Left lung (tissue), 10 donors: Measurements from ENCODE around the gene DIAPH2. TPM values are rescaled to one million over a fixed set of nuclear protein-coding genes. Genes with fewer than 3 reads are reported as not detected.

ENCODE experiments used
- ATAC-seq: fragments of 200-7000 bp; cut with Tn5 transposase; one replicate; pipeline ENCODE4 v1.9.1; 2020; ENCODE audit warnings: moderate library complexity
- DNase-seq, 4 donors: peaks; one replicate each; pipeline ENCODE4 v3.0.0-alpha.2; 2013 to 2020
- H3K27ac ChIP-seq, 2 donors: fragments of 200-600 bp; sonication (generic) in 1 of 2; one replicate each; pipeline versions ENCODE4 v1.5.0 to v1.8.0; 2020 to 2021
- H3K27me3 ChIP-seq, 2 donors: fragments of 200-600 bp; sonication (generic) in 1 of 2; one replicate each; pipeline versions ENCODE4 v1.5.0 to v1.8.0; 2020 to 2021
- H3K36me3 ChIP-seq, 2 donors: fragments of 200-600 bp; sonication (generic) in 1 of 2; one replicate each; pipeline versions ENCODE4 v1.5.0 to v1.8.0; 2020 to 2021
- H3K4me1 ChIP-seq, 2 donors: fragments of 200-600 bp; one replicate each; pipeline ENCODE4 v1.8.0; 2021
- H3K4me3 ChIP-seq, 2 donors: fragments of 200-600 bp; sonication (generic) in 1 of 2; one replicate each; pipeline versions ENCODE4 v1.5.0 to v1.8.0; 2020 to 2021; ENCODE audit warnings: mild to moderate bottlenecking in 1 of 2
- H3K9me3 ChIP-seq, 2 donors: fragments of 200-600 bp; sonication (generic) in 1 of 2; one replicate each; pipeline versions ENCODE4 v1.5.0 to v1.8.0; 2020 to 2021
- CTCF ChIP-seq, 2 donors: fragments of 200-600 bp; sonication (generic) in 1 of 2; IDR thresholded peaks; one replicate each; pipeline versions ENCODE4 v1.5.0 to v1.8.0; 2021; ENCODE audit warnings: antibody characterized with exemption in 2 of 2
- intact Hi-C, 2 donors: fragments of 100-400 bp; cut with DNase I; formaldehyde crosslinking; loops; one replicate each; pipeline versions ENCODE4 v1.11.2 to v1.14.2; 2022
- polyA plus RNA-seq, 6 donors: library from polyadenylated mRNA; unstranded; fragments of 120-200 nt; gene quantifications; one replicate each; pipeline ENCODE4 v1.2.1, GENCODE V29; 2013; ENCODE audit not compliant: insufficient read length in 6 of 6
- total RNA-seq, 2 donors: library from RNA; stranded (reverse); fragmentation: NEBNext Ultra II Directional; extraction: Animal tissue kit (Norgen Biotek cat#: 25700); gene quantifications; one replicate each; pipeline ENCODE4 v1.2.1, GENCODE V29; 2021
- donor health status: DM: no; HTN: yes; CAD: no.
- donor health status: DM: no; HTN: no; CAD: no.

The DIAPH2 gene
- total and polyA plus RNA-seq, 8 donors: 14.6 to 34.1 (median 16.4) TPM

GRCh38 chrX:97452283-97452682 lies 767.6 kb downstream of the DIAPH2 start:
- Histone ChIP-seq H3K4me3 (no peak overlapping the region), H3K27ac (no peak overlapping the region), H3K4me1 (no peaks in the 10 kb centered on the region), H3K27me3 (no peaks in the 10 kb centered on the region), H3K36me3 (no peaks in the 10 kb centered on the region), H3K9me3 (no peaks in the 10 kb centered on the region)
- intact Hi-C loops: no loop called here
- no peak for TF ChIP-seq CTCF (IDR thresholded peaks at IDR 0.05)
- DNase-seq (no peak), ATAC-seq (no peak)

GRCh38 chrX:97461763-97462162 lies 777.1 kb downstream of the DIAPH2 start:
- no peaks in the 10 kb centered on the region for H3K36me3 ChIP-seq
- DNase-seq: no peak
- TF ChIP-seq CTCF (IDR thresholded peaks at IDR 0.05): no peak
- H3K27ac ChIP-seq: no peak overlapping the region
- intact Hi-C loops: no loop called here
- no peak overlapping the region for H3K4me3 ChIP-seq
- no peaks in the 10 kb centered on the region for H3K27me3 ChIP-seq
- H3K9me3 ChIP-seq: no peaks in the 10 kb centered on the region
- H3K4me1 ChIP-seq: no peaks in the 10 kb centered on the region
- ATAC-seq: no peak

- no peak for TF ChIP-seq CTCF (IDR thresholded peaks at IDR 0.05)
- intact Hi-C loops: no loop called here
- Histone ChIP-seq H3K27ac (no peak overlapping the region), H3K4me3 (no peak overlapping the region), H3K27me3 (no peaks in the 10 kb centered on the region), H3K9me3 (no peaks in the 10 kb centered on the region), H3K4me1 (no peaks in the 10 kb centered on the region), H3K36me3 (no peaks in the 10 kb centered on the region)
- DNase-seq (no peak), ATAC-seq (no peak)
Observed at GRCh38 chrX:97471071-97471470, 786.4 kb downstream of the DIAPH2 start.

GRCh38 chrX:97474933-97475332 lies 790.3 kb downstream of the DIAPH2 start:
- H3K9me3 ChIP-seq: no peaks in the 10 kb centered on the region
- TF ChIP-seq CTCF (IDR thresholded peaks at IDR 0.05): no peak
- no peak overlapping the region for H3K27ac ChIP-seq
- H3K4me1 ChIP-seq: no peaks in the 10 kb centered on the region
- DNase-seq (no peak), ATAC-seq (no peak)
- H3K27me3 ChIP-seq: no peaks in the 10 kb centered on the region
- H3K36me3 ChIP-seq: no peaks in the 10 kb centered on the region
- intact Hi-C loops: no loop called here
- no peak overlapping the region for H3K4me3 ChIP-seq

- Histone ChIP-seq H3K9me3 (no peaks in the 10 kb centered on the region), H3K4me1 (no peaks in the 10 kb centered on the region), H3K27me3 (no peaks in the 10 kb centered on the region), H3K27ac (no peak overlapping the region), H3K36me3 (no peaks in the 10 kb centered on the region), H3K4me3 (no peak overlapping the region)
- ATAC-seq (no peak), DNase-seq (no peak)
- intact Hi-C loops: no loop called here
- TF ChIP-seq CTCF (IDR thresholded peaks at IDR 0.05): no peak
Observed at GRCh38 chrX:97479106-97479890, 794.7 kb downstream of the DIAPH2 start.
